Astrocyte (in vitro differentiated cells and primary cell): Measurements from ENCODE around the gene TSEN2. TPM values are rescaled to one million over a fixed set of nuclear protein-coding genes. Genes with fewer than 3 reads are reported as not detected.

Experiments
- DNase-seq: peaks from one replicate; pipeline ENCODE4 v3.0.0-alpha.2; 2010; ENCODE audit warnings: low read depth
- FAIRE-seq: peaks from 2 replicates; lab custom pipeline; 2011; peaks lifted over from hg19 to GRCh38; lab: Jason Lieb, UNC
- H2AFZ ChIP-seq: 2 replicates; pipeline ENCODE4 v1.6.0; 2012; ENCODE audit warnings: low read depth, low read length, inconsistent platforms
- H3K27ac ChIP-seq: 2 replicates; pipeline ENCODE4 v1.5.1; 2011; ENCODE audit warnings: low read depth, low read length, inconsistent platforms
- H3K27me3 ChIP-seq: 2 replicates; pipeline ENCODE4 v1.6.0; 2011; ENCODE audit warnings: low read length, inconsistent platforms; ENCODE audit not compliant: insufficient read depth
- H3K36me3 ChIP-seq: 2 replicates; pipeline ENCODE4 v1.5.1; 2011; ENCODE audit warnings: low read length, inconsistent platforms; ENCODE audit not compliant: insufficient read depth
- H3K4me1 ChIP-seq: 2 replicates; pipeline ENCODE4 v1.5.1; 2011; ENCODE audit warnings: low read length, inconsistent platforms; ENCODE audit not compliant: insufficient read depth
- H3K4me2 ChIP-seq: 2 replicates; pipeline ENCODE4 v1.6.0; 2012; ENCODE audit warnings: low read length, inconsistent platforms
- H3K4me3 ChIP-seq: 2 replicates; pipeline ENCODE4 v1.5.1; 2011; ENCODE audit warnings: low read depth, mild to moderate bottlenecking, low read length, inconsistent platforms; ENCODE audit not compliant: insufficient read depth
- H3K79me2 ChIP-seq: 2 replicates; pipeline ENCODE4 v1.6.0; 2012; ENCODE audit warnings: mild to moderate bottlenecking, low read length, inconsistent platforms; ENCODE audit not compliant: insufficient read depth
- H3K9ac ChIP-seq: 2 replicates; pipeline ENCODE4 v1.6.0; 2012; ENCODE audit warnings: mild to moderate bottlenecking, low read length, inconsistent platforms
- H3K9me3 ChIP-seq: 2 replicates; pipeline ENCODE4 v1.5.1; 2012; ENCODE audit warnings: low read depth, mild to moderate bottlenecking, low read length, inconsistent platforms; ENCODE audit not compliant: insufficient read depth
- H4K20me1 ChIP-seq: 2 replicates; pipeline ENCODE4 v1.6.0; 2012; ENCODE audit warnings: low read length, inconsistent platforms; ENCODE audit not compliant: insufficient read depth
- H3K27ac Mint-ChIP-seq: one replicate; pipeline ENCODE4 v1.8.0; 2021; ENCODE audit warnings: mild to moderate bottlenecking, mixed read lengths; ENCODE audit not compliant: unreplicated experiment
- H3K27me3 Mint-ChIP-seq: one replicate; pipeline ENCODE4 v1.8.0; 2021; ENCODE audit warnings: low read depth, mixed read lengths; ENCODE audit not compliant: unreplicated experiment
- H3K36me3 Mint-ChIP-seq: one replicate; pipeline ENCODE4 v1.8.0; 2021; ENCODE audit warnings: low read depth, mixed read lengths; ENCODE audit not compliant: unreplicated experiment
- H3K4me1 Mint-ChIP-seq: one replicate; pipeline ENCODE4 v1.8.0; 2021; ENCODE audit warnings: low read depth, mixed read lengths; ENCODE audit not compliant: unreplicated experiment
- H3K4me3 Mint-ChIP-seq: one replicate; pipeline ENCODE4 v1.8.0; 2021; ENCODE audit warnings: mild to moderate bottlenecking, moderate library complexity, mixed read lengths; ENCODE audit not compliant: unreplicated experiment
- H3K9me3 Mint-ChIP-seq: one replicate; pipeline ENCODE4 v1.8.0; 2021; ENCODE audit warnings: mild to moderate bottlenecking, mixed read lengths; ENCODE audit not compliant: unreplicated experiment
- EZH2 ChIP-seq: IDR thresholded peaks from 2 replicates; pipeline ENCODE4 v1.6.1; 2012; ENCODE audit warnings: mild to moderate bottlenecking, low read length, inconsistent platforms; ENCODE audit not compliant: insufficient read depth
- total RNA-seq: library from RNA; stranded (reverse); gene quantifications from 2 replicates; pipeline ENCODE4 v1.2.1, GENCODE V29; 2021
- TF ChIP-seq, protein P1 (sequence below): IDR thresholded peaks from 2 replicates; pipeline ENCODE4 v1.5.1; 2011; ENCODE audit warnings: low read depth, mild to moderate bottlenecking, inconsistent platforms, low read length, moderate library complexity; ENCODE audit not compliant: insufficient read depth

TSEN2 gene
- total RNA-seq, 1 donor from 2014 or later, result 9.7 TPM

DNA sequence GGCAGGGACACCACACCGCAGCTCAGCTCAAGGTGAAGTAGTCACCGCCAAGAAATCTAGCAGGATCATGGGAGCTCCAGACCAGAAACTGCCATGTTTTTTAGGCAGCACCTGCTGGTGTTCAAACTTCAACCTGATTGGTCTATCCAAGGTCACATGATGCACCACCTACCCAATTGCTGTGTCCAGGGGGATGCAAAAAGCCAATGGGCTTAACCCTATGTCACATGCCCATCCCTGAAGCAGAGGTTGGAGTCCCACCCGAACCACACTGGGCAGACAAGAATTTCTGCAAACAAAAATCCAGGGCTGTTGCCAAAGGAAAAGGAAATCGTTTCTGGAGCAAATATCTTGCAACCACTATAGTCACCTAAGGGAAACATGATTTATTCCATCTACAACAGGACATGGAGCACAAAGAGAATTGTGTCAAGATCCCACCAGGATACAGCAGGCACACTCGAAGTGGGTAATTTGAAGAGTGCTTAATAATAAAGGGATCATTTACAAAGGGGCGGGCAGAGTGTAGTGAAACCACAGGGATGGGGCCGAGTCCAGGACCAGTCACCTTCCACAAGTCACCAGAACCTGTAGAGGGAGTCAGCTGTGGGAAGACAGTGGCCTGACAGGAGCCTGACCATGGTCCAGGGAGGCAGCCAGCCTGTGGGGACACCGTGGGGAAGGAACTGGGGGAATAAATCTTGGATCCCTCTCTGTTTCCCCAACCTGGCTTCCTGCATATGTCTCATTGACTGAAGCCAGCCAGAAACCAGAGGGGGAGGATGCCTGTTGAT, 34.2 kb upstream of the TSEN2 start:
- TF ChIP-seq EZH2, result no peak
- TF ChIP-seq, protein P1, sequence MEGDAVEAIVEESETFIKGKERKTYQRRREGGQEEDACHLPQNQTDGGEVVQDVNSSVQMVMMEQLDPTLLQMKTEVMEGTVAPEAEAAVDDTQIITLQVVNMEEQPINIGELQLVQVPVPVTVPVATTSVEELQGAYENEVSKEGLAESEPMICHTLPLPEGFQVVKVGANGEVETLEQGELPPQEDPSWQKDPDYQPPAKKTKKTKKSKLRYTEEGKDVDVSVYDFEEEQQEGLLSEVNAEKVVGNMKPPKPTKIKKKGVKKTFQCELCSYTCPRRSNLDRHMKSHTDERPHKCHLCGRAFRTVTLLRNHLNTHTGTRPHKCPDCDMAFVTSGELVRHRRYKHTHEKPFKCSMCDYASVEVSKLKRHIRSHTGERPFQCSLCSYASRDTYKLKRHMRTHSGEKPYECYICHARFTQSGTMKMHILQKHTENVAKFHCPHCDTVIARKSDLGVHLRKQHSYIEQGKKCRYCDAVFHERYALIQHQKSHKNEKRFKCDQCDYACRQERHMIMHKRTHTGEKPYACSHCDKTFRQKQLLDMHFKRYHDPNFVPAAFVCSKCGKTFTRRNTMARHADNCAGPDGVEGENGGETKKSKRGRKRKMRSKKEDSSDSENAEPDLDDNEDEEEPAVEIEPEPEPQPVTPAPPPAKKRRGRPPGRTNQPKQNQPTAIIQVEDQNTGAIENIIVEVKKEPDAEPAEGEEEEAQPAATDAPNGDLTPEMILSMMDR, result no peak
- Histone ChIP-seq H3K27ac (no peak overlapping the region), H3K36me3 (no peaks in the 10 kb centered on the region), H3K4me2 (no peak overlapping the region), H3K4me3 (no peak overlapping the region), H3K27me3 (no peaks in the 10 kb centered on the region), H3K4me1 (peaks cover 15% of the 10 kb centered on the region), H3K9me3 (no peaks in the 10 kb centered on the region), H2AFZ (no peak overlapping the region), H3K79me2 (no peaks in the 10 kb centered on the region), H4K20me1 (no peaks in the 10 kb centered on the region), H3K9ac (no peak overlapping the region)
- FAIRE-seq (no peak), DNase-seq (no peak)
- H3K4me3 Mint-ChIP-seq, result no peak overlapping the region
- H3K9me3 Mint-ChIP-seq, result peaks cover 7% of the 10 kb centered on the region
- no peak overlapping the region for H3K27ac Mint-ChIP-seq
- peaks cover under 1% of the 10 kb centered on the region for H3K36me3 Mint-ChIP-seq
- H3K4me1 Mint-ChIP-seq, result peaks cover 3% of the 10 kb centered on the region
- peaks cover 30% of the 10 kb centered on the region for H3K27me3 Mint-ChIP-seq

GRCh38 chr3:12451481-12451880, 32.8 kb upstream of the TSEN2 start:
- H3K4me1 Mint-ChIP-seq, result no peaks in the 10 kb centered on the region
- H3K4me3 ChIP-seq, result no peak overlapping the region
- H3K27me3 ChIP-seq, result no peaks in the 10 kb centered on the region
- H3K27ac Mint-ChIP-seq, result no peak overlapping the region
- peaks cover 7% of the 10 kb centered on the region for H3K9me3 Mint-ChIP-seq
- H3K9ac ChIP-seq, result no peak overlapping the region
- H3K4me3 Mint-ChIP-seq, result no peak overlapping the region
- H2AFZ ChIP-seq, result no peak overlapping the region
- no peaks in the 10 kb centered on the region for H3K36me3 ChIP-seq
- no peak overlapping the region for H3K4me2 ChIP-seq
- FAIRE-seq (no peak), DNase-seq (no peak)
- TF ChIP-seq, protein P1, result no peak
- no peak for TF ChIP-seq EZH2
- no peaks in the 10 kb centered on the region for H3K9me3 ChIP-seq
- H4K20me1 ChIP-seq, result no peaks in the 10 kb centered on the region
- H3K27ac ChIP-seq, result no peak overlapping the region
- peaks cover 9% of the 10 kb centered on the region for H3K4me1 ChIP-seq
- peaks cover 20% of the 10 kb centered on the region for H3K27me3 Mint-ChIP-seq
- peaks cover 1% of the 10 kb centered on the region for H3K36me3 Mint-ChIP-seq
- H3K79me2 ChIP-seq, result no peaks in the 10 kb centered on the region

- Mint-ChIP-seq H3K27ac (no peak overlapping the region), H3K36me3 (peaks cover 1% of the 10 kb centered on the region), H3K4me3 (no peak overlapping the region), H3K27me3 (peaks cover 20% of the 10 kb centered on the region), H3K9me3 (peaks cover 7% of the 10 kb centered on the region), H3K4me1 (no peaks in the 10 kb centered on the region)
- Histone ChIP-seq H3K9me3 (no peaks in the 10 kb centered on the region), H3K36me3 (no peaks in the 10 kb centered on the region), H3K27ac (no peak overlapping the region), H3K4me1 (peaks cover 9% of the 10 kb centered on the region), H3K9ac (no peak overlapping the region), H3K4me2 (no peak overlapping the region), H3K27me3 (no peaks in the 10 kb centered on the region), H3K79me2 (no peaks in the 10 kb centered on the region), H4K20me1 (no peaks in the 10 kb centered on the region), H3K4me3 (no peak overlapping the region), H2AFZ (no peak overlapping the region)
- DNase-seq (no peak), FAIRE-seq (no peak)
- TF ChIP-seq EZH2, result no peak
- TF ChIP-seq, protein P1, result no peak
Measured at GRCh38 chr3:12451960-12452359, 32.3 kb upstream of the TSEN2 start.
